Astrocyte (in vitro differentiated cells and primary cell): Measurements from ENCODE around the gene KIAA1328. TPM values are rescaled to one million over a fixed set of nuclear protein-coding genes. Genes with fewer than 3 reads are reported as not detected.
A peak's percentile ranks its signal among the peaks of the same experiment; 100 is the strongest.

ENCODE experiments used
- DNase-seq: peaks from one replicate; pipeline ENCODE4 v3.0.0-alpha.2; 2010; ENCODE audit warnings: low read depth
- FAIRE-seq: peaks from 2 replicates; lab custom pipeline; 2011; peaks lifted over from hg19 to GRCh38; lab: Jason Lieb, UNC
- H2AFZ ChIP-seq: 2 replicates; pipeline ENCODE4 v1.6.0; 2012; ENCODE audit warnings: low read depth, low read length, inconsistent platforms
- H3K27ac ChIP-seq: 2 replicates; pipeline ENCODE4 v1.5.1; 2011; ENCODE audit warnings: low read depth, low read length, inconsistent platforms
- H3K27me3 ChIP-seq: 2 replicates; pipeline ENCODE4 v1.6.0; 2011; ENCODE audit warnings: low read length, inconsistent platforms; ENCODE audit not compliant: insufficient read depth
- H3K36me3 ChIP-seq: 2 replicates; pipeline ENCODE4 v1.5.1; 2011; ENCODE audit warnings: low read length, inconsistent platforms; ENCODE audit not compliant: insufficient read depth
- H3K4me1 ChIP-seq: 2 replicates; pipeline ENCODE4 v1.5.1; 2011; ENCODE audit warnings: low read length, inconsistent platforms; ENCODE audit not compliant: insufficient read depth
- H3K4me2 ChIP-seq: 2 replicates; pipeline ENCODE4 v1.6.0; 2012; ENCODE audit warnings: low read length, inconsistent platforms
- H3K4me3 ChIP-seq: 2 replicates; pipeline ENCODE4 v1.5.1; 2011; ENCODE audit warnings: low read depth, mild to moderate bottlenecking, low read length, inconsistent platforms; ENCODE audit not compliant: insufficient read depth
- H3K79me2 ChIP-seq: 2 replicates; pipeline ENCODE4 v1.6.0; 2012; ENCODE audit warnings: mild to moderate bottlenecking, low read length, inconsistent platforms; ENCODE audit not compliant: insufficient read depth
- H3K9ac ChIP-seq: 2 replicates; pipeline ENCODE4 v1.6.0; 2012; ENCODE audit warnings: mild to moderate bottlenecking, low read length, inconsistent platforms
- H3K9me3 ChIP-seq: 2 replicates; pipeline ENCODE4 v1.5.1; 2012; ENCODE audit warnings: low read depth, mild to moderate bottlenecking, low read length, inconsistent platforms; ENCODE audit not compliant: insufficient read depth
- H4K20me1 ChIP-seq: 2 replicates; pipeline ENCODE4 v1.6.0; 2012; ENCODE audit warnings: low read length, inconsistent platforms; ENCODE audit not compliant: insufficient read depth
- H3K27ac Mint-ChIP-seq: one replicate; pipeline ENCODE4 v1.8.0; 2021; ENCODE audit warnings: mild to moderate bottlenecking, mixed read lengths; ENCODE audit not compliant: unreplicated experiment
- H3K27me3 Mint-ChIP-seq: one replicate; pipeline ENCODE4 v1.8.0; 2021; ENCODE audit warnings: low read depth, mixed read lengths; ENCODE audit not compliant: unreplicated experiment
- H3K36me3 Mint-ChIP-seq: one replicate; pipeline ENCODE4 v1.8.0; 2021; ENCODE audit warnings: low read depth, mixed read lengths; ENCODE audit not compliant: unreplicated experiment
- H3K4me1 Mint-ChIP-seq: one replicate; pipeline ENCODE4 v1.8.0; 2021; ENCODE audit warnings: low read depth, mixed read lengths; ENCODE audit not compliant: unreplicated experiment
- H3K4me3 Mint-ChIP-seq: one replicate; pipeline ENCODE4 v1.8.0; 2021; ENCODE audit warnings: mild to moderate bottlenecking, moderate library complexity, mixed read lengths; ENCODE audit not compliant: unreplicated experiment
- H3K9me3 Mint-ChIP-seq: one replicate; pipeline ENCODE4 v1.8.0; 2021; ENCODE audit warnings: mild to moderate bottlenecking, mixed read lengths; ENCODE audit not compliant: unreplicated experiment
- EZH2 ChIP-seq: IDR thresholded peaks from 2 replicates; pipeline ENCODE4 v1.6.1; 2012; ENCODE audit warnings: mild to moderate bottlenecking, low read length, inconsistent platforms; ENCODE audit not compliant: insufficient read depth
- total RNA-seq: library from RNA; stranded (reverse); gene quantifications from 2 replicates; pipeline ENCODE4 v1.2.1, GENCODE V29; 2021
- TF ChIP-seq, protein P1 (sequence below): IDR thresholded peaks from 2 replicates; pipeline ENCODE4 v1.5.1; 2011; ENCODE audit warnings: low read depth, mild to moderate bottlenecking, inconsistent platforms, low read length, moderate library complexity; ENCODE audit not compliant: insufficient read depth

KIAA1328 gene
- total RNA-seq, 1 donor from 2014 or later, result 3.7 TPM

DNA sequence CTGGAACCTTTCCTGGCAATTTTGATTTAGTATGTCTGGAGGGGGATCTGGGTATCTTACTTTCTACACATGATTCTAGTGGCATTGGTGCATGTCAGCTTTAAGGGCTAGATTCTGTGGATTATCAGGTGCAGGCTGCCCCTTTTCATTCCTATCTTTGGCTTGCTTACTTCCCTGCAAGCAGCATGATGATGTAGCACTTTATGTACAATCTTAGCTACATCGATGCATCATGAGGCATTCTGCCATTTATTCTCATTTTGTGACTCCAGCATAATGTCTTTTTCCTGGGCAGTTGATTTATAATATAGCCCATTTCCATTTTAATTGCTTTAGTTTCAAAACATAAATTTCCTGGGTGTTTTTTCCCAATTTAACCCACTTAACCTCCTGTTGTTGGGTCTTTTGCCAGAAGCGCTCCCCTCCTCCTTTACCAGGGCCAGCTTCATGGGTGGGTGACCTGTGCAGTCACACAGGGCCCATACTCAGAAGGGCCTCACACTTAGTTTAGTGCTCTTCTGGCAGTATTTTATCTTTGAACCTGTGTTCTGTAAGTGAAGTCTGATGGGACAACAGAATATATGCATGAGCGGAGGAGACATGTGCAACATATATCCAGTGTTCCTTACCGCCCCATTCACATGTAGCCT, 36.2 kb upstream of the KIAA1328 start:
- no peak for TF ChIP-seq EZH2
- TF ChIP-seq, protein P1, sequence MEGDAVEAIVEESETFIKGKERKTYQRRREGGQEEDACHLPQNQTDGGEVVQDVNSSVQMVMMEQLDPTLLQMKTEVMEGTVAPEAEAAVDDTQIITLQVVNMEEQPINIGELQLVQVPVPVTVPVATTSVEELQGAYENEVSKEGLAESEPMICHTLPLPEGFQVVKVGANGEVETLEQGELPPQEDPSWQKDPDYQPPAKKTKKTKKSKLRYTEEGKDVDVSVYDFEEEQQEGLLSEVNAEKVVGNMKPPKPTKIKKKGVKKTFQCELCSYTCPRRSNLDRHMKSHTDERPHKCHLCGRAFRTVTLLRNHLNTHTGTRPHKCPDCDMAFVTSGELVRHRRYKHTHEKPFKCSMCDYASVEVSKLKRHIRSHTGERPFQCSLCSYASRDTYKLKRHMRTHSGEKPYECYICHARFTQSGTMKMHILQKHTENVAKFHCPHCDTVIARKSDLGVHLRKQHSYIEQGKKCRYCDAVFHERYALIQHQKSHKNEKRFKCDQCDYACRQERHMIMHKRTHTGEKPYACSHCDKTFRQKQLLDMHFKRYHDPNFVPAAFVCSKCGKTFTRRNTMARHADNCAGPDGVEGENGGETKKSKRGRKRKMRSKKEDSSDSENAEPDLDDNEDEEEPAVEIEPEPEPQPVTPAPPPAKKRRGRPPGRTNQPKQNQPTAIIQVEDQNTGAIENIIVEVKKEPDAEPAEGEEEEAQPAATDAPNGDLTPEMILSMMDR, result no peak
- Mint-ChIP-seq H3K4me1 (no peaks in the 10 kb centered on the region), H3K36me3 (peaks cover 35% of the 10 kb centered on the region), H3K9me3 (no peaks in the 10 kb centered on the region), H3K4me3 (no peak overlapping the region), H3K27me3 (no peaks in the 10 kb centered on the region), H3K27ac (no peak overlapping the region)
- H3K9ac ChIP-seq, result no peak overlapping the region
- no peaks in the 10 kb centered on the region for H3K9me3 ChIP-seq
- FAIRE-seq (peak; percentile 13), DNase-seq (no peak)
- H3K4me1 ChIP-seq, result no peaks in the 10 kb centered on the region
- H3K36me3 ChIP-seq, result peaks cover 18% of the 10 kb centered on the region
- no peaks in the 10 kb centered on the region for H3K27me3 ChIP-seq
- H3K4me2 ChIP-seq, result no peak overlapping the region
- H3K79me2 ChIP-seq, result no peaks in the 10 kb centered on the region
- H4K20me1 ChIP-seq, result no peaks in the 10 kb centered on the region
- no peak overlapping the region for H2AFZ ChIP-seq
- no peak overlapping the region for H3K4me3 ChIP-seq
- no peak overlapping the region for H3K27ac ChIP-seq

DNA sequence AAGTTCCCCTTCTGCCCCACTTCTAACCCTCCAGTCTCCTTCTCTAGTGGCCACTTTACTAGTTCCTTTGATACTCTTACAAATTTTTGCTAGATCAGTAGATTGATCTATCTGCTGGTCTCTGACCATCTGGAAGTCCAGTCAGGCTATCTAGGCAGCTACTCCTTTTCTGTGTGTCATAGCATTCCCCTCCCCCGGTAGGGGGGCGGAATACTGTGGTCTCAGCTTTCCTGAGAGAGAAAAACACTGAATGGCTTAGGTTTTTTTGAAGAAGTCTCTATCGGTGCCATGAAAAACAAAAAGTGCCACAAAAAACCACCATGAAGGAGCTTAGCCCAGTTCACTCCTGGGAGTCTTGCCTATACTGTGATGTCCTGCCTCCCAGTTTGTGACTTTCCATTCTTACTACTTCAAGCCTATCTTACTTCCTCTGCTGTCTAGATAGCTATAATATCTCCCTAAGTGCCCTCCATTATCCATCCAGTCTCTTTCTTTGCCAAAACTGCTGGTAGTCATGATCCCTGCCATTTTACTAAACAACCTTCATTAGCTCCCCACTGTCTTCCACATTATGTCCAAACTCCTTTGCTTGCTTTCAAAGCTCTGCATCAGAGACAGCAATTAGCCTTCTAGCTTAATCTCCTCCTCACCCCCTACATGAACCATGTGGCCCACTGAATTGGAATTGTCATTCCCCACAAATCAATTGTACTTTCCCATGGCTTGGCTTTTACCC, 30.0 kb upstream of the KIAA1328 start:
- H3K4me1 Mint-ChIP-seq, result peaks cover 10% of the 10 kb centered on the region
- no peak overlapping the region for H3K27ac ChIP-seq
- no peaks in the 10 kb centered on the region for H3K27me3 ChIP-seq
- H3K9ac ChIP-seq, result no peak overlapping the region
- no peak for TF ChIP-seq EZH2
- TF ChIP-seq, protein P1, result no peak
- H4K20me1 ChIP-seq, result no peaks in the 10 kb centered on the region
- H3K9me3 Mint-ChIP-seq, result no peaks in the 10 kb centered on the region
- no peak overlapping the region for H2AFZ ChIP-seq
- FAIRE-seq (no peak), DNase-seq (peak; percentile 35)
- no peak overlapping the region for H3K4me3 Mint-ChIP-seq
- H3K36me3 ChIP-seq, result peaks cover 49% of the 10 kb centered on the region
- H3K27ac Mint-ChIP-seq, result no peak overlapping the region
- no peak overlapping the region for H3K4me3 ChIP-seq
- H3K9me3 ChIP-seq, result no peaks in the 10 kb centered on the region
- peaks cover 4% of the 10 kb centered on the region for H3K4me1 ChIP-seq
- peaks cover 37% of the 10 kb centered on the region for H3K36me3 Mint-ChIP-seq
- H3K79me2 ChIP-seq, result no peaks in the 10 kb centered on the region
- no peak overlapping the region for H3K4me2 ChIP-seq
- H3K27me3 Mint-ChIP-seq, result no peaks in the 10 kb centered on the region

DNA sequence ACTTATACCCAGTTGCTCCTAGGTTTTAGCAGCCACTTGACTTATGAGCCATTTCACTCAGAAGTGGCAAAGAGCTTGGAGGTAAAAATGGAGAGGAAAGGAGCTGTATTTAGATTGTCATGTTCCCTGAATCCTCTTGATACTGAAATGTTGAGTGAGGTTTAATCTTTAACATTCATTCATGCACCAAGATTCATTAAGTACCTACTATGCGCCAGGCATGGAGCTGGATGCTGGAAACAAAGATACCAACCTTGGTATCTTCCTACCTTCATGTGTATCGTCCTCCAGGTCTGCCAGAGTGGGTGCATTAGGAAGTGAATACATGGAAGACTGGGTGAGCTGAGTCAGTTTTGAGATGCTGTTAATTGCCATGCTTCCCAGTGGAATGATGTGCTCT, 23.8 kb upstream of the KIAA1328 start:
- no peaks in the 10 kb centered on the region for H3K27me3 Mint-ChIP-seq
- Histone ChIP-seq H3K4me1 (peaks cover 9% of the 10 kb centered on the region), H3K9ac (no peak overlapping the region), H3K9me3 (no peaks in the 10 kb centered on the region), H3K4me3 (no peak overlapping the region), H3K36me3 (peaks cover 40% of the 10 kb centered on the region), H4K20me1 (peaks cover 3% of the 10 kb centered on the region), H3K79me2 (no peaks in the 10 kb centered on the region), H3K4me2 (no peak overlapping the region), H3K27ac (no peak overlapping the region), H3K27me3 (no peaks in the 10 kb centered on the region), H2AFZ (no peak overlapping the region)
- H3K36me3 Mint-ChIP-seq, result peaks cover 39% of the 10 kb centered on the region
- TF ChIP-seq, protein P1, result no peak
- TF ChIP-seq EZH2, result no peak
- no peaks in the 10 kb centered on the region for H3K9me3 Mint-ChIP-seq
- DNase-seq (no peak), FAIRE-seq (no peak)
- H3K4me1 Mint-ChIP-seq, result peaks cover 10% of the 10 kb centered on the region
- no peak overlapping the region for H3K4me3 Mint-ChIP-seq
- no peak overlapping the region for H3K27ac Mint-ChIP-seq
